Measurements from ENCODE around the gene BIRC3. TPM values are rescaled to one million over a fixed set of nuclear protein-coding genes. Genes with fewer than 3 reads are reported as not detected.

Gene BIRC3
- total and polyA plus RNA-seq, 2 of the 8 experiments (the other 6 are each of a cell fraction or from before 2014, with no cell fraction given): 0.08 to 0.20 TPM

- TF ChIP-seq SAP30 (IDR thresholded peaks at IDR 0.05; ENCODE audit: insufficient read depth, insufficient replicate concordance, low read length): no peak
- TF ChIP-seq MAX (IDR thresholded peaks at IDR 0.05): peak; percentile 43; the same call in 1 of the 2 replicates
- TF ChIP-seq BRCA1 (IDR thresholded peaks at IDR 0.05; ENCODE audit: low read depth, low read length): no peak
- TF ChIP-seq SUZ12 (IDR thresholded peaks at IDR 0.05; ENCODE audit: low read length): no peak
- TF ChIP-seq ZNF274 (IDR thresholded peaks at IDR 0.05; ENCODE audit: borderline replicate concordance, extremely low read depth, low read length): no peak
- TF ChIP-seq TBP (IDR thresholded peaks at IDR 0.05; ENCODE audit: low read depth, low read length): no peak; the same call in 1 of the 2 replicates
- TF ChIP-seq KDM5A (IDR thresholded peaks at IDR 0.05; ENCODE audit: low read length): no peak
- no peak for TF ChIP-seq CHD1 (IDR thresholded peaks at IDR 0.05; ENCODE audit: low read depth, low read length)
- no peak for TF ChIP-seq GABPA (IDR thresholded peaks at IDR 0.05; ENCODE audit: borderline replicate concordance, insufficient read depth, low read length)
- TF ChIP-seq, protein P1, sequence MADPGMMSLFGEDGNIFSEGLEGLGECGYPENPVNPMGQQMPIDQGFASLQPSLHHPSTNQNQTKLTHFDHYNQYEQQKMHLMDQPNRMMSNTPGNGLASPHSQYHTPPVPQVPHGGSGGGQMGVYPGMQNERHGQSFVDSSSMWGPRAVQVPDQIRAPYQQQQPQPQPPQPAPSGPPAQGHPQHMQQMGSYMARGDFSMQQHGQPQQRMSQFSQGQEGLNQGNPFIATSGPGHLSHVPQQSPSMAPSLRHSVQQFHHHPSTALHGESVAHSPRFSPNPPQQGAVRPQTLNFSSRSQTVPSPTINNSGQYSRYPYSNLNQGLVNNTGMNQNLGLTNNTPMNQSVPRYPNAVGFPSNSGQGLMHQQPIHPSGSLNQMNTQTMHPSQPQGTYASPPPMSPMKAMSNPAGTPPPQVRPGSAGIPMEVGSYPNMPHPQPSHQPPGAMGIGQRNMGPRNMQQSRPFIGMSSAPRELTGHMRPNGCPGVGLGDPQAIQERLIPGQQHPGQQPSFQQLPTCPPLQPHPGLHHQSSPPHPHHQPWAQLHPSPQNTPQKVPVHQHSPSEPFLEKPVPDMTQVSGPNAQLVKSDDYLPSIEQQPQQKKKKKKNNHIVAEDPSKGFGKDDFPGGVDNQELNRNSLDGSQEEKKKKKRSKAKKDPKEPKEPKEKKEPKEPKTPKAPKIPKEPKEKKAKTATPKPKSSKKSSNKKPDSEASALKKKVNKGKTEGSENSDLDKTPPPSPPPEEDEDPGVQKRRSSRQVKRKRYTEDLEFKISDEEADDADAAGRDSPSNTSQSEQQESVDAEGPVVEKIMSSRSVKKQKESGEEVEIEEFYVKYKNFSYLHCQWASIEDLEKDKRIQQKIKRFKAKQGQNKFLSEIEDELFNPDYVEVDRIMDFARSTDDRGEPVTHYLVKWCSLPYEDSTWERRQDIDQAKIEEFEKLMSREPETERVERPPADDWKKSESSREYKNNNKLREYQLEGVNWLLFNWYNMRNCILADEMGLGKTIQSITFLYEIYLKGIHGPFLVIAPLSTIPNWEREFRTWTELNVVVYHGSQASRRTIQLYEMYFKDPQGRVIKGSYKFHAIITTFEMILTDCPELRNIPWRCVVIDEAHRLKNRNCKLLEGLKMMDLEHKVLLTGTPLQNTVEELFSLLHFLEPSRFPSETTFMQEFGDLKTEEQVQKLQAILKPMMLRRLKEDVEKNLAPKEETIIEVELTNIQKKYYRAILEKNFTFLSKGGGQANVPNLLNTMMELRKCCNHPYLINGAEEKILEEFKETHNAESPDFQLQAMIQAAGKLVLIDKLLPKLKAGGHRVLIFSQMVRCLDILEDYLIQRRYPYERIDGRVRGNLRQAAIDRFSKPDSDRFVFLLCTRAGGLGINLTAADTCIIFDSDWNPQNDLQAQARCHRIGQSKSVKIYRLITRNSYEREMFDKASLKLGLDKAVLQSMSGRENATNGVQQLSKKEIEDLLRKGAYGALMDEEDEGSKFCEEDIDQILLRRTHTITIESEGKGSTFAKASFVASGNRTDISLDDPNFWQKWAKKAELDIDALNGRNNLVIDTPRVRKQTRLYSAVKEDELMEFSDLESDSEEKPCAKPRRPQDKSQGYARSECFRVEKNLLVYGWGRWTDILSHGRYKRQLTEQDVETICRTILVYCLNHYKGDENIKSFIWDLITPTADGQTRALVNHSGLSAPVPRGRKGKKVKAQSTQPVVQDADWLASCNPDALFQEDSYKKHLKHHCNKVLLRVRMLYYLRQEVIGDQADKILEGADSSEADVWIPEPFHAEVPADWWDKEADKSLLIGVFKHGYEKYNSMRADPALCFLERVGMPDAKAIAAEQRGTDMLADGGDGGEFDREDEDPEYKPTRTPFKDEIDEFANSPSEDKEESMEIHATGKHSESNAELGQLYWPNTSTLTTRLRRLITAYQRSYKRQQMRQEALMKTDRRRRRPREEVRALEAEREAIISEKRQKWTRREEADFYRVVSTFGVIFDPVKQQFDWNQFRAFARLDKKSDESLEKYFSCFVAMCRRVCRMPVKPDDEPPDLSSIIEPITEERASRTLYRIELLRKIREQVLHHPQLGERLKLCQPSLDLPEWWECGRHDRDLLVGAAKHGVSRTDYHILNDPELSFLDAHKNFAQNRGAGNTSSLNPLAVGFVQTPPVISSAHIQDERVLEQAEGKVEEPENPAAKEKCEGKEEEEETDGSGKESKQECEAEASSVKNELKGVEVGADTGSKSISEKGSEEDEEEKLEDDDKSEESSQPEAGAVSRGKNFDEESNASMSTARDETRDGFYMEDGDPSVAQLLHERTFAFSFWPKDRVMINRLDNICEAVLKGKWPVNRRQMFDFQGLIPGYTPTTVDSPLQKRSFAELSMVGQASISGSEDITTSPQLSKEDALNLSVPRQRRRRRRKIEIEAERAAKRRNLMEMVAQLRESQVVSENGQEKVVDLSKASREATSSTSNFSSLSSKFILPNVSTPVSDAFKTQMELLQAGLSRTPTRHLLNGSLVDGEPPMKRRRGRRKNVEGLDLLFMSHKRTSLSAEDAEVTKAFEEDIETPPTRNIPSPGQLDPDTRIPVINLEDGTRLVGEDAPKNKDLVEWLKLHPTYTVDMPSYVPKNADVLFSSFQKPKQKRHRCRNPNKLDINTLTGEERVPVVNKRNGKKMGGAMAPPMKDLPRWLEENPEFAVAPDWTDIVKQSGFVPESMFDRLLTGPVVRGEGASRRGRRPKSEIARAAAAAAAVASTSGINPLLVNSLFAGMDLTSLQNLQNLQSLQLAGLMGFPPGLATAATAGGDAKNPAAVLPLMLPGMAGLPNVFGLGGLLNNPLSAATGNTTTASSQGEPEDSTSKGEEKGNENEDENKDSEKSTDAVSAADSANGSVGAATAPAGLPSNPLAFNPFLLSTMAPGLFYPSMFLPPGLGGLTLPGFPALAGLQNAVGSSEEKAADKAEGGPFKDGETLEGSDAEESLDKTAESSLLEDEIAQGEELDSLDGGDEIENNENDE (IDR thresholded peaks at IDR 0.05; ENCODE audit: insufficient replicate concordance, low read length): no peak
Measured at GRCh38 chr11:102346748-102347461, 29.6 kb downstream of the BIRC3 start, which contains the start of gene BIRC2 (continued).
